Activated T-cell treated with anti-CD3 and anti-CD28 coated beads, Interleukin-2, amount 50 U/mL, for 72 hours (primary cell): ENCODE measurements around the gene SAXO1. TPM values are rescaled to one million over a fixed set of nuclear protein-coding genes. Genes with fewer than 3 reads are reported as not detected.

Source experiments
- ATAC-seq, 2 donors: fragments of 150-1000 bp; cut with Tn5 transposase; replicated peaks in 1 of 2; 2 replicates each; pipeline ENCODE4 v1.10.0; 2021; ENCODE audit warnings: moderate library complexity in 2 of 2, mild to moderate bottlenecking in 1 of 2
- DNase-seq, 2 donors: peaks; one replicate each; pipeline ENCODE4 v3.0.0; 2021 to 2022; ENCODE audit warnings: mixed read lengths in 1 of 2
- H3K27ac Mint-ChIP-seq: one replicate; pipeline ENCODE4 v1.8.0; 2022; ENCODE audit warnings: mild to moderate bottlenecking, moderate library complexity, mixed read lengths
- H3K27me3 Mint-ChIP-seq: one replicate; pipeline ENCODE4 v1.8.0; 2022; ENCODE audit warnings: low read depth, mixed read lengths
- H3K36me3 Mint-ChIP-seq, 2 donors: one replicate each; pipeline ENCODE4 v1.8.0; 2022; ENCODE audit warnings: mixed read lengths in 2 of 2, mild to moderate bottlenecking in 1 of 2; ENCODE audit not compliant: insufficient read depth in 2 of 2
- H3K4me1 Mint-ChIP-seq: one replicate; pipeline ENCODE4 v1.8.0; 2022; ENCODE audit warnings: low read depth, mixed read lengths
- H3K4me3 Mint-ChIP-seq, 2 donors: one replicate each; pipeline ENCODE4 v1.8.0; 2022; ENCODE audit warnings: mild to moderate bottlenecking in 2 of 2, mixed read lengths in 2 of 2, moderate library complexity in 2 of 2
- H3K9me3 Mint-ChIP-seq, 2 donors: one replicate each; pipeline ENCODE4 v1.8.0; 2022; ENCODE audit warnings: mixed read lengths in 2 of 2
- total RNA-seq, 2 donors: library from RNA; stranded (reverse); gene quantifications; one replicate each; pipeline ENCODE4 v1.2.3, GENCODE V29; 2022

The SAXO1 gene
- total RNA-seq, 2 donors from 2014 or later: not detected

DNA sequence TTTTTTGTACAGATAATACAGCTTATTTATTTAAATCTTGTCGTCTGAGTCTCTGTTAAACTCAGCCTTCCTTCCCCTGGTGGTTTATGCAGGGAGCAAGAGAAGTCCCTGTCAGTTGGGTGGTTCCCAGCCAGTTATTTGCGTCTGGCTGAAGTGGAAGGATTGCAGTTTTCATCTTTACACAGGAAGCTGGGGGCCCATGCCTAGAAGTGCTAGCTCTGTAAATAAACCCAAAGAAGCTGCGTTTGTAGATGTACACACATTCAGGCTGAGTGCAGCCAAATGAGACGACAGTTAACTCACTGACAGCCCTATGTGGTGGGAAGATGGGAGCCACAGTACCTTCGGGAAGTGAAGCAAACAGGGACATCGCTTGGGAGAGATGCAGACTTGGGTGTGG is 122.1 kb downstream of the SAXO1 start:
- no peak overlapping the region for H3K27ac Mint-ChIP-seq
- H3K4me1 Mint-ChIP-seq: no peaks in the 10 kb centered on the region
- no peak overlapping the region for H3K4me3 Mint-ChIP-seq
- ATAC-seq (no peak), DNase-seq (no peak)
- peaks cover 8% of the 10 kb centered on the region for H3K27me3 Mint-ChIP-seq
- no peaks in the 10 kb centered on the region for H3K36me3 Mint-ChIP-seq
- no peaks in the 10 kb centered on the region for H3K9me3 Mint-ChIP-seq

DNA sequence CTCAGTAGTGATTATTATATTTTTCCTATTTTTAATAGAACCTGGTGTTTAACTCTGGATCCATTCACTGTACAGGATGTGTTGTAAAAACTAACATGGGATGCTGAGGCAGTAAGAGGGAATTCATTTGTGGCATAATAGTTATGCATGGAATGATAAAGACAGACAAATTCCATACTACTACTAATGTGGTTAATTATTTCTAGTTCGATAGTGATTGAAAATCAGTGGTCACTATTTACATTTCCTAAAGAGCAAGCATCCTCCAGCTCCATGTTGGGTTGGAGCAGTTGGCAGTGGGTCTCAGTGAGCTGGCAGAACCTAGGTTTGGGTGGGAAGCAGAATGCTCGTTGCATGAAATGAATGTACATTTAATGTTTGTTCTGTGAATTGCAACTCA is 122.6 kb downstream of the SAXO1 start:
- no peak overlapping the region for H3K27ac Mint-ChIP-seq
- no peak for DNase-seq
- no peaks in the 10 kb centered on the region for H3K4me1 Mint-ChIP-seq
- ATAC-seq: no peak
- no peaks in the 10 kb centered on the region for H3K36me3 Mint-ChIP-seq
- H3K9me3 Mint-ChIP-seq: no peaks in the 10 kb centered on the region
- peaks cover 8% of the 10 kb centered on the region for H3K27me3 Mint-ChIP-seq
- H3K4me3 Mint-ChIP-seq: no peak overlapping the region

DNA sequence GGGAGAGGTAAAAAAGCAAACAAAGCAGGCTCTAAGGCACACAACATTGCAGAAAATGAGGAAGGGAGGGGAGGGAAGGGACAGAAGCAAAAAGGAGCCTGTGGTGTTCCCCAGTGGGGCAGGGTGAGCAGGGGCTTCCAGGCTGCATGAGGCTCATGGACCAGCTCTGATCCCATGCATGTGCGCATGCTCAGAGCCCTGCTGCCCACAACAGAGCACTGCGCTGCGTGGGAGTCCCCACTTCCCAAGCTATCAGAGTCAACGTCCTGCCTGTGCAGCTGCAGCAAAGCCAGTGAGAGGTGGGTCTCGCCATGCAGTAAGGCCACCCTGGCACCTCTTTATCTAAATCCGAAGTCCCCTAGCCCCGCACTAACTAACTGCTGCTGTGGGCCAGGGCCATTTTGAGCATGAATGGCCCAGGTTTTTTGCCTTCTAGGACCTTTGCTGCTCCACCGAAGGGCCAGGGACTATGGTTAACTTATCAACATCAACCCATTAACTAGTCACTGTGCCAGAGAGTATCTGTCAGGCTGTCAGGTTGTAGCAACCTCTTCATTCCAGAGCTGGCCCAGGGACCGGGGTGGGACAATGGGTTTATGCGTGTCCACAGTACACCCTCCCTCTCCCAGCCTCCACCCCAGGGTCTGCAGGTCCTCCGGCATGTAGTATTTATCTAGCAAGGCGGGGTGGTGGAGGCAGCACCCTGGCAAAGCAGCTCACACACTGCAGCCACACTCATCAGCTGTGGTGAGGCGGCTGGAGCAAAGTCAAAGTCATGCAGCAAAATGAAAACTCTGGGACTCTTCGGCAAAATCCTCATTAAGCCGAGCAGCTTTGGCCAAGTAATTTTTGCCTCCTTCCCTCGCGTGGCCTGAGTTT is 123.6 kb downstream of the SAXO1 start:
- peaks cover 8% of the 10 kb centered on the region for H3K27me3 Mint-ChIP-seq
- ATAC-seq (no peak), DNase-seq (no peak)
- H3K36me3 Mint-ChIP-seq: no peaks in the 10 kb centered on the region
- no peaks in the 10 kb centered on the region for H3K4me1 Mint-ChIP-seq
- H3K27ac Mint-ChIP-seq: no peak overlapping the region
- H3K9me3 Mint-ChIP-seq: no peaks in the 10 kb centered on the region
- H3K4me3 Mint-ChIP-seq: no peak overlapping the region

DNA sequence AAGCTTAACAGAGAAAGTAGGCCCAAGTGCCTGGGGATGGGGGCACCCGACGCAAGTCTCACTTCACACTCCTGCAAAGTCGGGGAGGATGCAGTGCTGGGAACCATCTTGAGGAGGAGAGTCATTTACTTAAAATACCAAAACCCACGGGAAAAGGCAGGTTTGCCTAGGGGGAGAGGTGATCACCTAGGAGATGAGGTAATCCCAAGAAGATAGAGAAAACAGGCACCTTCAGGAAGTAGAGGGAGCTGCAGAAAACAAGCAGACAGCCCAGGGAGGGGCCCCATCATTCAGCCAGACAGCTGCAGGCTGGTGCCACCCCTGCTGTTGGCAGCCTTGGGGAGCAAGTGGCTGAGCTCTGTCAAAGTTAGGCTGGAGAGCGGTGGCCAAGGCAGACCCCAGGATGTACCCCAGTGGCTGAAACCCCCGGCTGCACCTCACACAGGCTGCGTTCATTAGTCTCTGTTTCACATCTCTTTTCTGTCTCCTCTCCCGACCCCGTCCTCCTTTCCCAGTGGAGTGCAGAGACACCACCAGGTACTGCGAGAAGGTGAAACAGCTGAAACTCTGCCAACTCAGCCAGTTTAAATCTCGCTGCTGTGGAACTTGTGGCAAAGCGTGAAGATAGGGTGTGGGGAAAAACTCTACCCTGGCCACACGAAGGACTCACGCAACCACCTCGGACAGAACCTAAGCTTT is 124.9 kb downstream of the SAXO1 start:
- H3K9me3 Mint-ChIP-seq: no peaks in the 10 kb centered on the region
- DNase-seq: no peak
- H3K27ac Mint-ChIP-seq: no peak overlapping the region
- H3K27me3 Mint-ChIP-seq: peaks cover 8% of the 10 kb centered on the region
- no peak overlapping the region for H3K4me3 Mint-ChIP-seq
- no peaks in the 10 kb centered on the region for H3K4me1 Mint-ChIP-seq
- ATAC-seq: no peak
- no peaks in the 10 kb centered on the region for H3K36me3 Mint-ChIP-seq

DNA sequence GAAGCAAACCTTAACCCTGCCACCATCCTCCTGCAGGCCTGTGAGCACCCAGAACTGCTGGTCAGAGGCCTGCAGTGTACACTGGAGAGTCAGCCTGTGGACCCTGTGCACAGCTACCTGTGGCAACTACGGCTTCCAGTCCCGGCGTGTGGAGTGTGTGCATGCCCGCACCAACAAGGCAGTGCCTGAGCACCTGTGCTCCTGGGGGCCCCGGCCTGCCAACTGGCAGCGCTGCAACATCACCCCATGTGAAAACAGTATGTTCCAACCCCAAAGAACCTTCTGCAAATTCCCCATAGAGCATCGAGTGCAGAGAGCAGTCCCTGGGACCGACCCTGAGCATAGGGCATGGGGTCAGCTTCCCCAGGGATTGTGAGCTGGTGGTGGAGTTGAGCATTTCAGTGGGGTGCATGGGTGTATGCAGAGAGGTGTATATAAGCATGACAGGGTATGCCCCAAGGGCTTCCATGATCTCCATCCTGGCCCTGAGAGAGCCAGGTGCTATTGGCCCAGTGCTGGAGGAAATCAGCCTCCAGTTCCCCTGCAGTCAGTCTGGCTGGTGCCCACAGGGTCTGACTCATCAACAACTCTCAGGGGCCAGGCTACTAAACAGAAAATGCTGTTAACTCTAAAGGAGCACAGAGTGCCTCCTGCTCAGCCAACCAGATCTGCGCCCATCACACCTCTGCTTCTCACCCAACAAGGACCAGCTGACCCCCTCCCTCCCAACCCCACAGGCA is 126.2 kb downstream of the SAXO1 start:
- H3K27ac Mint-ChIP-seq: no peak overlapping the region
- H3K4me1 Mint-ChIP-seq: no peaks in the 10 kb centered on the region
- peaks cover 0 to 1% of the 10 kb centered on the region in 2 donors for H3K9me3 Mint-ChIP-seq
- no peak overlapping the region for H3K4me3 Mint-ChIP-seq
- peaks cover 0 to 3% of the 10 kb centered on the region in 2 donors for H3K36me3 Mint-ChIP-seq
- ATAC-seq (no peak), DNase-seq (no peak)
- H3K27me3 Mint-ChIP-seq: peaks cover 8% of the 10 kb centered on the region

DNA sequence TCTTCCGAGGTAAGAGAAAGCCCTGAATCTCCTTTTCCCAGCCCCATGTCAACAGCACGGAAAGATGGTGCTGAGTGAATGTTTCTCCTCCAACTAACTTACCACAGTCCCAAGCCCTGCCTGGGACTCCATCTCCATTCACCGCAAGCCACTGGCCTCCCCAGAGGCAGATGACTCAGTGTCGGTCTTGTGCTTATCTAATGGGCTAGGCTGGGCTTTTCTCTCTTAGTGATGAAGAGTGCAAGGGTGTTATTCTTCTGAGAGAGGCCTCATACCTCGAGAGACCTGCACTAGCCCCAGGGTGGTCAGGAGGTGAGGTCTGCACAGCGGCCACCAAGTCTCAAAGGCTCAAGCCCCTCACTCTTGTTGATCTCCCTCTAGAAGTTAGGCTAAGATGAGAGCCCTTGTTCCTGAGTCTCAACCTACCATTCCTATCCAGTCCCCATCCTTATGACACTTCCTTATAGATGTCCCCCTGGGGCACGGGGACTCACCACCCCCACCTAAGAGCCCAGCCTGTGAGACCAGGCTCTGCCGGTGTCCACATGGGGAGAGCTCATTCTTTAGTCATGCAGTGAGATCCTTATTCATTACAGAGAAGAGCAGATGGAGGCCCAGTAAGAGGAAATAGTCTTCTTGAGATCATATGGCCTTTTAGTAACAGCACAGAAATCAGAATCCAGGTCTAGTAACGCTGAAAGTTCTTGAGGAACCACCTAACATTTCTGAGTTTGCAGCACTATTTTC is 127.0 kb downstream of the SAXO1 start:
- Mint-ChIP-seq H3K9me3 (peaks cover 0 to 1% of the 10 kb centered on the region in 2 donors), H3K4me3 (no peak overlapping the region), H3K27ac (no peak overlapping the region), H3K36me3 (peaks cover 0 to 3% of the 10 kb centered on the region in 2 donors), H3K27me3 (peaks cover 8% of the 10 kb centered on the region), H3K4me1 (no peaks in the 10 kb centered on the region)
- ATAC-seq (no peak), DNase-seq (no peak)

DNA sequence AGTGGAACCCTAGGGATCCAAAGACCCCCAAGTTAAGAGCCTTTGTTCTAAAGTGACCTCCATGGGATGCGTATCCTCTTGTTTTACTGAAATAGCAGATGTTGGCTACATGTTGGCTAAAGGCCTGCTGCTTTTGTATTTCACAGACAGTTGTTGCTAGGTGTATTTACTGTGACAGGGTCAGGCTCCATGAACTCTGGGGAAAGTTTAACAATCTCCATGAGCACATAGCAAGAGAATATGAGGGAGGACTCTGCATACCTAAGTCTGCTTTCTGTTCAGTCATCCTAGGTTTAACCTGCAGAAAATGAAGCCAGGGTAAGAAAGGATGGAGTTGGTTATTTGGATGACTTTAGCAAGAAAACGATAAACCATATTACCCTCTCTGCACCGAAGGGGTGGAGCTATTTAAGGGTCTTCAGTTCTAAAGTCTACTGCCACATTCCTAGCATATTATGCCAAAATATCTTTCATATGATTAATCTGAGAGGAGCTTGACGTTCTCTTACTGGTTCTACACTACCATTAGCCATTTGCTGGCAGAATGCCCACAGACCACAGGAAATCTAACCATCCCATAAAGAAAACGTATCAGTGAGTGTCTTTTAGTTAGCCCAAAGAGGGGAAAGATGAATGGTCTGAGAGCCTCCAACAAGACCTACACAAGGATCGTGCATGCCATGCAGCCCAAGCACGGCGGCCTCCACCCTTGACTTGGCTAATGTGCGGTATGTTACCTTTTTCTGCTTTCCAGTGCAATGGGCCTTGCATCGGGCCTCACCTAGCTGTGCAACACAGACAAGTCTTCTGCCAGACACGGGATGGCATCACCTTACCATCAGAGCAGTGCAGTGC is 127.8 kb downstream of the SAXO1 start:
- Mint-ChIP-seq H3K4me1 (no peaks in the 10 kb centered on the region), H3K27ac (no peak overlapping the region)

DNA sequence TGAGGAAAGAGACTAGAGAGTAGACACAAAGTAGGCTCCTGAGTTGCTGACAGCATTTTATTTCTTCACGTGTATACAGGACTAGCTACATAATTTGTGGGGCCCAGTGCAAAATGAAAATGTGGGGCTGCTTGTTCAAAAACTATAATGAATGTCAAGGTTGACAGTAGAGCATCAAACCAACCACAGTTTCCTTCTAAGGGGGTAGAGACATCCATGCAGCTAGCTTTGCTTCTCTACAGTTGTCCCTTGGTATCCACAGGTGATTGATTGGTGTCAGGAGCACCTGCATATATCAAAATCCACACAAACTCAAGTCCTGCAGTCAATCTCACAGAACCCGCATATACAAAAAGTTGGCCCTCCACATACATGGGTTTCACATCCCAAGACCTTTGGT is 129.6 kb downstream of the SAXO1 start:
- Mint-ChIP-seq H3K4me1 (no peaks in the 10 kb centered on the region), H3K27me3 (peaks cover 2% of the 10 kb centered on the region), H3K9me3 (peaks cover 5 to 6% of the 10 kb centered on the region in 2 donors), H3K36me3 (peaks cover 0 to 3% of the 10 kb centered on the region in 2 donors), H3K27ac (no peak overlapping the region), H3K4me3 (no peak overlapping the region)
- DNase-seq: no peak
- no peak for ATAC-seq

More for the DNA sequence above, 127.8 kb downstream of the SAXO1 start:
- peaks cover 1 to 2% of the 10 kb centered on the region in 2 donors for H3K9me3 Mint-ChIP-seq
- no peak for ATAC-seq
- no peak overlapping the region for H3K4me3 Mint-ChIP-seq
- DNase-seq: no peak
- peaks cover 0 to 3% of the 10 kb centered on the region in 2 donors for H3K36me3 Mint-ChIP-seq
- H3K27me3 Mint-ChIP-seq: peaks cover 8% of the 10 kb centered on the region

DNA sequence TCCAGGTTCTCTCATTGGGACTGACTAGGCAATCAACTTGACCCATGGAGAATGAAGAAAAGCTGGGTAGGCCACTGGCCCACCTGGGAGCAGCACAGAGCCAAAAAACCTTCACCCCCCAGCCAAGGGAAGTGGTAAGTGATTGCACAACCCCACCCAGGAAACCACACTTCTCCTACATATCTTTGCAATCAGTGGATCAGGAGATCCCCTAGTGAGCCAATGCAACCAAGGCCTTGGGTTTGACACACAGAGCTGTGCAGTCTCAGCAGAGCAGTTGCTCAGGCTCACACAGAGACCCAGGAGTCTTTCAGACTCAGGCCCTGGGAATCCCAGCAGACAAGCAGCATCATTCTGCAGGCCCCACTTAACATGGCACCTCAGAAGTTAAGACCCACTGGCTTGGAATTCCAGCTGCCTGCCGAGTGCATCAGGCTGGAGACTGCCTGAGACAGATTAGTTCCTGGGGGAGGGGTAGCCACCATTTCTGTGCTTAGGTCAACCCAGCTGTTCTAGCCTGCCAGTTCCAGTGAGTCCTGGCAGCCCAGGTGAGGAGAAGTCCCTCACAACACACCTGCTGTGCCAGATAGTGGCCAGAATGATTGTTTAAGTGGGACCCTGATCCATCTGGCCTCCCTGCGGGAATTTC is 136.4 kb downstream of the SAXO1 start:
- Mint-ChIP-seq H3K4me3 (no peak overlapping the region), H3K27me3 (no peaks in the 10 kb centered on the region), H3K36me3 (peaks cover 6 to 11% of the 10 kb centered on the region in 2 donors), H3K27ac (no peak overlapping the region), H3K4me1 (no peaks in the 10 kb centered on the region), H3K9me3 (peaks cover 15 to 21% of the 10 kb centered on the region in 2 donors)
- ATAC-seq (peak in 1 of 2 donors; percentile 60), DNase-seq (no peak)

DNA sequence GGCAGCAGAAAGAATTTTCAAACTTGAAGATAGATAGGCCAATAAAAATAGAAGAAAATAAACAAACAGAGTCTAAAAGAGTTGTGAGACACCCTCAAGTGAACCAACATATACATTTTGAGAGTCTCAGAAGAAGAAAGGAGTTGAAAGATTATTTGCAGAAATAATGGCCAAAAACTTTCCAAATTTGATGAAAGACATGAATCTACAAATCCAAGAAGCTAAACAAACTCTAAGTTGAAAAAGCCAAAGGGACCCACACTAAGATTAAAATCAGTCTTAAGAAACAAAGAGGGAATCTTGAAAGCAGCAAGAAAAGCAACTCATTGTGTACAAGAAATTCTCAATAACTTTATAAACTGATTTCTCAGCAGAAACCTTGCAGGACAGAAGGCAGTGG is 137.0 kb downstream of the SAXO1 start:
- Mint-ChIP-seq H3K4me1 (no peaks in the 10 kb centered on the region), H3K36me3 (peaks cover 6 to 11% of the 10 kb centered on the region in 2 donors), H3K4me3 (no peak overlapping the region), H3K9me3 (peaks cover 15 to 21% of the 10 kb centered on the region in 2 donors), H3K27me3 (no peaks in the 10 kb centered on the region), H3K27ac (peak overlapping the region; percentile 5)
- ATAC-seq (no peak), DNase-seq (no peak)

DNA sequence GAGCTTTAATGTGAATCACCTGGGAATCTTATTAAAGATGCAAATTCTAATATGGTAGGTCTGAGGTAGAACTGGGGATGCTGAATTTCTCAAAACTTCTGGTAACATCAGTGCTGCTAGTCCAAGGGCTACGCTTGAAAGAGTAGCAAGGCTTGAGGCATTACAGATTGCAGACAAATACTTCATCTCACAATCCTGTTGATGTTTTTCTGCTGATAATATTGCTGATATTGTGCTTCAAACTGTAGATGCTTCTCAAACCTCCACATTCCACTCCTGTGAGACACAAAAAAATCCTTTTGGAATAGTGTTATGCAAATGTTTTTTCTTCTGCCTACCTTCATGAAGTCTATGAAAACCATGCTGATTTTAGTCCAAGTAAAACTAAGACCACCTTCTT is 139.5 kb downstream of the SAXO1 start:
- DNase-seq: no peak
- peaks cover 10 to 16% of the 10 kb centered on the region in 2 donors for H3K9me3 Mint-ChIP-seq
- H3K36me3 Mint-ChIP-seq: peaks cover 6 to 11% of the 10 kb centered on the region in 2 donors
- H3K4me3 Mint-ChIP-seq: no peak overlapping the region
- ATAC-seq: no peak
- H3K27ac Mint-ChIP-seq: no peak overlapping the region
- no peaks in the 10 kb centered on the region for H3K27me3 Mint-ChIP-seq
- H3K4me1 Mint-ChIP-seq: no peaks in the 10 kb centered on the region
